Right atrium auricular region (tissue), 2 donors: ENCODE results near the gene IGLL1. TPM values are rescaled to one million over a fixed set of nuclear protein-coding genes. Genes with fewer than 3 reads are reported as not detected.
"Not testable (repeated sequence)": the region's sequence is repeated elsewhere in the genome, so short reads cannot be mapped to it uniquely, and the experiment has no call there.

Experiments used
- DNase-seq: peaks from one replicate; pipeline ENCODE4 v3.0.0-alpha.2; 2019; ENCODE audit warnings: low spot score
- H3K27ac ChIP-seq, 2 donors: fragments of 200-600 bp; sonication (generic); 1 replicate in 1 of 2; 2 replicates in 1 of 2; pipeline ENCODE4 v1.5.1; 2016 to 2019
- H3K27me3 ChIP-seq, 2 donors: fragments of 200-600 bp; sonication (generic); one replicate each; pipeline versions ENCODE4 v1.5.1 to v1.6.0; 2017 to 2019
- H3K36me3 ChIP-seq: fragments of 200-600 bp; sonication (generic); one replicate; pipeline ENCODE4 v1.5.1; 2016
- H3K4me1 ChIP-seq, 2 donors: fragments of 200-600 bp; sonication (generic); one replicate each; pipeline versions ENCODE4 v1.5.1 to v1.6.0; 2017 to 2019
- H3K4me3 ChIP-seq, 2 donors: fragments of 200-600 bp; sonication (generic); 1 replicate in 1 of 2; 2 replicates in 1 of 2; pipeline ENCODE4 v1.5.1; 2017 to 2019; ENCODE audit warnings: mild to moderate bottlenecking in 1 of 2, moderate library complexity in 1 of 2
- H3K9me3 ChIP-seq, 2 donors: fragments of 200-600 bp; sonication (generic); one replicate each; pipeline ENCODE4 v1.5.1; 2019
- CTCF ChIP-seq, 2 donors: fragments of 200-600 bp; sonication (generic); IDR thresholded peaks; one replicate each; pipeline ENCODE4 v1.5.1; 2019; ENCODE audit warnings: antibody characterized with exemption in 2 of 2
- total RNA-seq, 2 donors: library from RNA; depleted of rRNA; stranded (reverse); fragments of >200 nt; gene quantifications; one replicate each; pipeline ENCODE4 v1.1.0, GENCODE V29; 2016

Gene IGLL1
- total RNA-seq, 2 donors from 2014 or later: not detected

GRCh38 chr22:23536821-23537345 lies 43.2 kb downstream of the IGLL1 start:
- no peaks in the 10 kb centered on the region for H3K27me3 ChIP-seq
- no peak overlapping the region for H3K27ac ChIP-seq
- DNase-seq: no peak
- no peaks in the 10 kb centered on the region for H3K4me1 ChIP-seq
- H3K9me3 ChIP-seq: no peaks in the 10 kb centered on the region
- no peak for TF ChIP-seq CTCF (IDR thresholded peaks at IDR 0.05)
- no peaks in the 10 kb centered on the region for H3K36me3 ChIP-seq
- H3K4me3 ChIP-seq: no peak overlapping the region

GRCh38 chr22:23535790-23536661 lies 44.1 kb downstream of the IGLL1 start:
- H3K36me3 ChIP-seq, H3K27ac ChIP-seq, H3K27me3 ChIP-seq, H3K4me1 ChIP-seq, H3K9me3 ChIP-seq, H3K4me3 ChIP-seq, DNase-seq: not testable (repeated sequence)

- no peaks in the 10 kb centered on the region for H3K36me3 ChIP-seq
- no peaks in the 10 kb centered on the region for H3K9me3 ChIP-seq
- no peaks in the 10 kb centered on the region for H3K27me3 ChIP-seq
- H3K4me1 ChIP-seq: no peaks in the 10 kb centered on the region
- no peak for DNase-seq
- no peak for TF ChIP-seq CTCF (IDR thresholded peaks at IDR 0.05)
- H3K4me3 ChIP-seq: no peak overlapping the region
- H3K27ac ChIP-seq: no peak overlapping the region
Measured at GRCh38 chr22:23534851-23535717, 45.0 kb downstream of the IGLL1 start.

- H3K9me3 ChIP-seq: no peaks in the 10 kb centered on the region
- no peaks in the 10 kb centered on the region for H3K4me1 ChIP-seq
- H3K36me3 ChIP-seq: no peaks in the 10 kb centered on the region
- H3K4me3 ChIP-seq: no peak overlapping the region
- H3K27ac ChIP-seq: no peak overlapping the region
- no peak for DNase-seq
- no peak for TF ChIP-seq CTCF (IDR thresholded peaks at IDR 0.05)
- no peaks in the 10 kb centered on the region for H3K27me3 ChIP-seq
Measured at GRCh38 chr22:23534201-23534850, 45.8 kb downstream of the IGLL1 start.

GRCh38 chr22:23533771-23534191 lies 46.3 kb downstream of the IGLL1 start:
- H3K4me1 ChIP-seq: no peaks in the 10 kb centered on the region
- H3K36me3 ChIP-seq: no peaks in the 10 kb centered on the region
- no peak for TF ChIP-seq CTCF (IDR thresholded peaks at IDR 0.05)
- no peak for DNase-seq
- H3K27ac ChIP-seq: no peak overlapping the region
- no peaks in the 10 kb centered on the region for H3K9me3 ChIP-seq
- H3K27me3 ChIP-seq: no peaks in the 10 kb centered on the region
- H3K4me3 ChIP-seq: no peak overlapping the region
